ENCODE data around the gene SP1. TPM values are rescaled to one million over a fixed set of nuclear protein-coding genes. Genes with fewer than 3 reads are reported as not detected.
A peak's percentile ranks its signal among the peaks of the same experiment; 100 is the strongest.
"Not testable (repeated sequence)": the region's sequence is repeated elsewhere in the genome, so short reads cannot be mapped to it uniquely, and the experiment has no call there.

Gene SP1
- total RNA-seq, 6 experiments from 2014 or later, result 38.2 to 51.8 (median 43.5) TPM

DNA sequence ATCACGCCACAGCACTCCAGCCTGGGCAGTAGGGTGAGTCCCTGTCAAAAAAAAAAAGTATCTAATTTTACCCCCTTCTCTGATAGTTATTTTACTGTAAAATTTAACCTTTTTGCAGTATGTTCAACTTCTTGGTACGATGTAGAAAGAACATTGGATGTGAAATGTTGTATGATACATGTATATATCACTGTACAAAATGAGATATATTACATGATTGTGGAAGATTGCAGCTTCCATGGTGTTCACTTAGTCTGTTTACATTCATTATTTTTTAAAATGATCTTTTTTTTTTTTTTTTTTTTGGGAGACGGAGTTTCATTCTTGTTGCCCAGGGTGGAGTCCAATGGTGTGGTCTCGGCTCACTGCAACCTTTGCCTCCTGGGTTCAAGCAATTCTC, 9.0 kb downstream of the SP1 start:
- H3K4me1 Mint-ChIP-seq (ENCODE audit: low read depth), result peaks cover 55% of the 10 kb centered on the region
- H3K4me3 Mint-ChIP-seq, result peak overlapping the region; percentile 71
- peak overlapping the region; percentile 85 for H3K27ac Mint-ChIP-seq
- H3K9me3 Mint-ChIP-seq, result no peaks in the 10 kb centered on the region
- H3K36me3 Mint-ChIP-seq (ENCODE audit: low read depth), result peaks cover 30% of the 10 kb centered on the region
- H3K27me3 Mint-ChIP-seq (ENCODE audit: insufficient read depth), result peaks cover 4% of the 10 kb centered on the region
- DNase-seq, result no peak
- TF ChIP-seq, protein P1, sequence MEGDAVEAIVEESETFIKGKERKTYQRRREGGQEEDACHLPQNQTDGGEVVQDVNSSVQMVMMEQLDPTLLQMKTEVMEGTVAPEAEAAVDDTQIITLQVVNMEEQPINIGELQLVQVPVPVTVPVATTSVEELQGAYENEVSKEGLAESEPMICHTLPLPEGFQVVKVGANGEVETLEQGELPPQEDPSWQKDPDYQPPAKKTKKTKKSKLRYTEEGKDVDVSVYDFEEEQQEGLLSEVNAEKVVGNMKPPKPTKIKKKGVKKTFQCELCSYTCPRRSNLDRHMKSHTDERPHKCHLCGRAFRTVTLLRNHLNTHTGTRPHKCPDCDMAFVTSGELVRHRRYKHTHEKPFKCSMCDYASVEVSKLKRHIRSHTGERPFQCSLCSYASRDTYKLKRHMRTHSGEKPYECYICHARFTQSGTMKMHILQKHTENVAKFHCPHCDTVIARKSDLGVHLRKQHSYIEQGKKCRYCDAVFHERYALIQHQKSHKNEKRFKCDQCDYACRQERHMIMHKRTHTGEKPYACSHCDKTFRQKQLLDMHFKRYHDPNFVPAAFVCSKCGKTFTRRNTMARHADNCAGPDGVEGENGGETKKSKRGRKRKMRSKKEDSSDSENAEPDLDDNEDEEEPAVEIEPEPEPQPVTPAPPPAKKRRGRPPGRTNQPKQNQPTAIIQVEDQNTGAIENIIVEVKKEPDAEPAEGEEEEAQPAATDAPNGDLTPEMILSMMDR (IDR thresholded peaks at IDR 0.05), result no peak

DNA sequence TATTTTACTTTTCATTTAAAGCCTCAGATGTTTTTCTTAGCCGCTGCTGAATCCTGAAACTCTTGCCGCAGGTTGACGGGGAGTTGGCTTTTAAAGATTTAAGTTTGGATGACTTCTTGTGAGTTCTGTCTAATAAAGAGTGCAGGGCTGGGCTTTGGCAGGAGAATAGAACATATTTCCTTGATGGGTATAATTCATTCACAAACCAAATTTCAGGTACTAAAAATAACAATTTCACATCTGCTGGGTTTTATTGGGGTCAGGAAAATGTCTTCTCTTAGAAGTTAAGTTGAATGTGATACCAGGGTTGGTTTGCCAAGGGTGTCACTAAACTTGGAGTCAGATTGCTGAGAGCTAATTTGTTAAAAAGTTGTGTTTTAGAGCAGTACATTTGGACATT, 9.7 kb downstream of the SP1 start:
- Mint-ChIP-seq H3K27me3 (ENCODE audit: insufficient read depth) (peaks cover 2% of the 10 kb centered on the region; the same call in 1 of the 2 replicates), H3K4me3 (peak overlapping the region; percentile 20), H3K36me3 (ENCODE audit: low read depth) (peaks cover 25% of the 10 kb centered on the region), H3K4me1 (ENCODE audit: low read depth) (peaks cover 55% of the 10 kb centered on the region), H3K9me3 (no peaks in the 10 kb centered on the region), H3K27ac (peak overlapping the region; percentile 34)
- TF ChIP-seq, protein P1 (IDR thresholded peaks at IDR 0.05), result no peak
- no peak for DNase-seq

DNA sequence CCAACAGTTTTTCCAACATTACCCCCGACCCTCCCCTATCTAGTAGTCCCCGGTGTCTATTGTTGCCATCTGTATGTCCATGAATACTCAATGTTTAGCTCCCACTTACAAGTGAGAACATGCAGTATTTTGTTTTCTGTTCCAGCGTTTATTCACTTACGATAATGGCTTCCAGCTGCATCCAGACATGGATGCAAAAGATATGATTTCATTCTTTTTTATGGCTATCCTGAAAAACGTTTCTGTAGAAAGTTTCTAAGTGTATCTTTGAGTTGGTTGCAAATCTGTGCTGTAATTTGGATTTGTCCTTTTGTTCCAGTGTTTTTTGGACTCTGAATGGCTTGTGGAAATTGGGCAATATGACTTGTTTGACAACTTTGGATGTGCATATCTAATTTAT, 11.7 kb downstream of the SP1 start:
- no peak for DNase-seq

DNA sequence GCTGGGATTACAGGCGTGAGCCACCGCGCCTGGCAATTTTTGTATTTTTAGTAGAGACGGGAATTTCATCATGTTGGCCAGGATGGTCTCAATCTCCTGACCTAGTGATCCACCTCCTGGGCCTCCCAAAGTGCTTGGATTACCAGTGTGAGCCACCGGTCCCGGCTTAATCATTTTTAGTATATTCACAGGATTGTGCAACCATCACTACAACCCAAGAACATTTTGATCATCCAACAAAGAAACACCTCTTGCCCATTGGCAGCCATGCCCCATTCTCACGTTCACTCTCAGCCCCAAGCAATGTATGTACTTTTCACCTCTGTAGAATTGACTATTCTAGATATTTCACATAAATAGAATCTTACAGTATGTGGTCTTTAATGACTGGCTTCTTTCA, 19.9 kb downstream of the SP1 start:
- TF ChIP-seq, protein P1 (IDR thresholded peaks at IDR 0.05), result no peak
- H3K9me3 Mint-ChIP-seq, result no peaks in the 10 kb centered on the region
- no peak overlapping the region for H3K4me3 Mint-ChIP-seq
- H3K27ac Mint-ChIP-seq, result no peak overlapping the region
- peaks cover 2% of the 10 kb centered on the region for H3K27me3 Mint-ChIP-seq (ENCODE audit: insufficient read depth)
- H3K36me3 Mint-ChIP-seq (ENCODE audit: low read depth), result peaks cover 8% of the 10 kb centered on the region
- H3K4me1 Mint-ChIP-seq (ENCODE audit: low read depth), result peaks cover 10% of the 10 kb centered on the region; the same call in 1 of the 2 replicates
- DNase-seq, result no peak

More for the DNA sequence above, 11.7 kb downstream of the SP1 start:
- TF ChIP-seq, protein P1 (IDR thresholded peaks at IDR 0.05), result no peak
- H3K36me3 Mint-ChIP-seq (ENCODE audit: low read depth), result peaks cover 17% of the 10 kb centered on the region
- H3K4me1 Mint-ChIP-seq (ENCODE audit: low read depth), result peaks cover 47% of the 10 kb centered on the region
- H3K27ac Mint-ChIP-seq, result peak overlapping the region; percentile 65
- H3K27me3 Mint-ChIP-seq (ENCODE audit: insufficient read depth), result peaks cover 2% of the 10 kb centered on the region; the same call in 1 of the 2 replicates
- H3K9me3 Mint-ChIP-seq, result no peaks in the 10 kb centered on the region
- peak overlapping the region; percentile 22; the same call in 1 of the 2 replicates for H3K4me3 Mint-ChIP-seq

DNA sequence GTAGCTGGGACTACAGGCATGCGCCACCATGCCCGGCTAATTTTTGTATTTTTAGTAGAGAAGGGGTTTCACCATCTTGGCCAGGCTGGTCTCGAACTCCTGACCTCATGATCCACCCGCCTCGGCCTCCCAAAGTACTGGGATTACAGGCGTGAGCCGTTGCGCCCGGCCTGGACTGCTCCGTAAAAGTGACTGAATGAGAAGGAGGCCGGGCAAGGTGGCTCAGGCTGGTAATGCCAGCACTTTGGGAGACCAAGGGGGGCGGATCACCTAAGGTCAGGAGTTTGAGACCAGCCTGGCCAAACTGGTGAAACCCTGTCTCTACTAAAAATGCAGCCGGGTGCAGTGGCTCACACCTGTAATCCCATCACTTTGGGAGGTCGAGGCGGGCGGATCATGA, 22.4 kb downstream of the SP1 start:
- H3K4me3 Mint-ChIP-seq; H3K9me3 Mint-ChIP-seq; DNase-seq; H3K27ac Mint-ChIP-seq; H3K27me3 Mint-ChIP-seq (ENCODE audit: insufficient read depth): not testable (repeated sequence)
- peaks cover 10% of the 10 kb centered on the region; the same call in 1 of the 2 replicates for H3K4me1 Mint-ChIP-seq (ENCODE audit: low read depth)
- peaks cover 13% of the 10 kb centered on the region for H3K36me3 Mint-ChIP-seq (ENCODE audit: low read depth)

DNA sequence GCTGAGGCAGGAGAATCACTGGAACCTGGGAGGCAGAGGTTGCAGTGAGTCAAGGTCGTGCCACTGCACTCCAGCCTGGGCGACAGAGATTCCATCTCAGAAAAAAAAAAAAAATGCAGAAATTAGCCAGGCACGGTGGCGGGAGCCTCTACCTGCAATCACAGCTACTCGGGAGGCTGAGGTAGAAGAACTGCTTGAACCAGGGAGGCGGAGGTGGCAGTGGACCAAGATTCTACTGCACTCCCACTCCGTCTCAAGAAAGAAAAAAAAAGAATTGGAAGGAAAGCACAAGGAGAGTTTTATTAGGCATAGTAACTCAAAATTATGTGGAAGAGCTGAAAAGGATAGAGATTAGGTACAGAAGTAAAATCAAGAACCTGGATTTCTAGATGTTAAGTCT, 22.9 kb downstream of the SP1 start:
- Mint-ChIP-seq H3K36me3 (ENCODE audit: low read depth) (peaks cover 13% of the 10 kb centered on the region), H3K9me3 (no peaks in the 10 kb centered on the region), H3K27me3 (ENCODE audit: insufficient read depth) (peaks cover 2% of the 10 kb centered on the region), H3K4me3 (no peak overlapping the region), H3K27ac (no peak overlapping the region), H3K4me1 (ENCODE audit: low read depth) (peaks cover 7% of the 10 kb centered on the region; the same call in 1 of the 2 replicates)
- no peak for DNase-seq
- TF ChIP-seq, protein P1 (IDR thresholded peaks at IDR 0.05), result no peak

Measured in HFFc6 (cell line).